Gastrocnemius medialis (tissue), 4 donors: Measurements from ENCODE around the gene MINK1. TPM values are rescaled to one million over a fixed set of nuclear protein-coding genes. Genes with fewer than 3 reads are reported as not detected.

Experiments used
- ATAC-seq, 2 donors: fragments of 150-250 bp; one replicate each; pipeline ENCODE4 v1.9.1; 2016
- DNase-seq, 2 donors: peaks; one replicate each; pipeline ENCODE4 v3.0.0-alpha.2; 2019
- H3K27ac ChIP-seq, 4 donors: fragments of 200-600 bp; sonication (generic); 1 replicate in 1 of 4; 2 replicates in 3 of 4; pipeline ENCODE4 v1.5.1; 2016 to 2018; ENCODE audit warnings: mild to moderate bottlenecking in 2 of 4, moderate library complexity in 1 of 4
- H3K27me3 ChIP-seq, 3 donors: fragments of 200-600 bp; sonication (generic) in 2 of 3; 1 replicate in 1 of 3; 2 replicates in 2 of 3; pipeline versions ENCODE4 v1.5.1 to v1.6.0; 2016 to 2019; ENCODE audit warnings: mild to moderate bottlenecking in 1 of 3, moderate library complexity in 1 of 3
- H3K36me3 ChIP-seq, 2 donors: fragments of 200-600 bp; sonication (generic) in 1 of 2; one replicate each; pipeline ENCODE4 v1.5.1; 2017 to 2018
- H3K4me1 ChIP-seq, 2 donors: fragments of 200-600 bp; sonication (generic) in 1 of 2; one replicate each; pipeline ENCODE4 v1.5.1; 2016 to 2017; ENCODE audit warnings: mild to moderate bottlenecking in 2 of 2
- H3K4me3 ChIP-seq, 4 donors: fragments of 200-600 bp; sonication (generic) in 3 of 4; 1 replicate in 1 of 4; 2 replicates in 3 of 4; pipeline ENCODE4 v1.5.1; 2016 to 2019; ENCODE audit warnings: mild to moderate bottlenecking in 2 of 4
- H3K9me3 ChIP-seq, 3 donors: fragments of 200-600 bp; sonication (generic) in 2 of 3; 1 replicate in 1 of 3; 2 replicates in 2 of 3; pipeline ENCODE4 v1.5.1; 2016 to 2019
- POLR2A ChIP-seq, 2 donors: fragments of 450-650 bp; IDR thresholded peaks; one replicate each; pipeline ENCODE4 v1.6.1; 2017; ENCODE audit warnings: antibody characterized with exemption in 2 of 2, mild to moderate bottlenecking in 2 of 2, moderate library complexity in 2 of 2
- in situ Hi-C, 4 donors: fragments of 200-750 bp; cut with MboI; loops; one replicate each; pipeline versions ENCODE4 v1.15.0 to v1.8.0; 2017; ENCODE audit warnings: low sequenced_read_pairs in 4 of 4
- intact Hi-C: fragments of 100-400 bp; cut with DNase I; formaldehyde crosslinking; loops from one replicate; pipeline ENCODE4 v1.15.1; 2023; ENCODE audit warnings: low total_unique reads
- total RNA-seq, 4 donors: library from RNA; depleted of rRNA; stranded (reverse); fragments of >200 nt; gene quantifications; one replicate each; pipeline versions ENCODE4 v1.1.0 to v1.2.3, GENCODE V29; 2016
- TF ChIP-seq, protein P1 (sequence below), 5 experiments: fragments of 450-650 bp in 3 of 5; fragments of 200-600 bp in 2 of 5; sonication (generic) in 2 of 5; IDR thresholded peaks in 4 of 5; conservative IDR thresholded peaks in 1 of 5; 1 replicate in 4 of 5; 2 replicates in 1 of 5; pipeline ENCODE4 v1.5.1; 2016 to 2019; ENCODE audit warnings: antibody characterized with exemption in 5 of 5, mild to moderate bottlenecking in 3 of 5, moderate library complexity in 3 of 5

Gene MINK1
- total RNA-seq, 4 donors from 2014 or later: 11.7 to 20.2 (median 15.3) TPM

DNA sequence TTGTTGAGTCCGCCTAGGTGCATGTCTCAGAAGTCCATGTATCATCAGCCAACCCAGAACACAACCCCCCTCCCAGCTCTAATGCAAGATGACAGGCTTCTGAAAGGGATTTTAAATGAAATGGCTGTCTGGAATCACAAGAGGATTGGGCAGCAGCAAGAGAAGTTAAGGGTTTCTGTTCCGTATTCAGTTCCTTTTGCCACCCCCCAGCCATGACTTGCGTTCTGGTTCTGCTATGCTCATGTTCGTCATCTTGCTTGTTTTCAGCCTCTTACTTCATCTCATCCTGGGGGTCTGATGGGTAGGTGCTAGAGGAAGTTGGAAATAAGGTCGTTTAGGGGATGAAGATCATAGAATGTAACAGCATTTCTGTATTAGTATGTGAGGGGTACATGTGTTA lies 12.0 kb downstream of the MINK1 start:
- DNase-seq: no peak
- no peaks in the 10 kb centered on the region for H3K36me3 ChIP-seq
- no peaks in the 10 kb centered on the region for H3K27me3 ChIP-seq
- no peak for ATAC-seq
- in situ Hi-C loops (no loop called here), intact Hi-C loops (no loop called here)
- H3K4me1 ChIP-seq: peaks cover 0 to 8% of the 10 kb centered on the region in 2 donors
- no peaks in the 10 kb centered on the region for H3K9me3 ChIP-seq
- no peak overlapping the region for H3K27ac ChIP-seq
- no peak overlapping the region for H3K4me3 ChIP-seq
- TF ChIP-seq, protein P1, sequence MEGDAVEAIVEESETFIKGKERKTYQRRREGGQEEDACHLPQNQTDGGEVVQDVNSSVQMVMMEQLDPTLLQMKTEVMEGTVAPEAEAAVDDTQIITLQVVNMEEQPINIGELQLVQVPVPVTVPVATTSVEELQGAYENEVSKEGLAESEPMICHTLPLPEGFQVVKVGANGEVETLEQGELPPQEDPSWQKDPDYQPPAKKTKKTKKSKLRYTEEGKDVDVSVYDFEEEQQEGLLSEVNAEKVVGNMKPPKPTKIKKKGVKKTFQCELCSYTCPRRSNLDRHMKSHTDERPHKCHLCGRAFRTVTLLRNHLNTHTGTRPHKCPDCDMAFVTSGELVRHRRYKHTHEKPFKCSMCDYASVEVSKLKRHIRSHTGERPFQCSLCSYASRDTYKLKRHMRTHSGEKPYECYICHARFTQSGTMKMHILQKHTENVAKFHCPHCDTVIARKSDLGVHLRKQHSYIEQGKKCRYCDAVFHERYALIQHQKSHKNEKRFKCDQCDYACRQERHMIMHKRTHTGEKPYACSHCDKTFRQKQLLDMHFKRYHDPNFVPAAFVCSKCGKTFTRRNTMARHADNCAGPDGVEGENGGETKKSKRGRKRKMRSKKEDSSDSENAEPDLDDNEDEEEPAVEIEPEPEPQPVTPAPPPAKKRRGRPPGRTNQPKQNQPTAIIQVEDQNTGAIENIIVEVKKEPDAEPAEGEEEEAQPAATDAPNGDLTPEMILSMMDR (IDR thresholded peaks at IDR 0.05 in 4 of 5, conservative IDR thresholded peaks at IDR 0.05 in 1 of 5): no peak
- TF ChIP-seq POLR2A (IDR thresholded peaks at IDR 0.05): no peak

- no peak for DNase-seq
- intact Hi-C loops (no loop called here), in situ Hi-C loops (no loop called here)
- Histone ChIP-seq H3K4me1 (peaks cover 0 to 9% of the 10 kb centered on the region in 2 donors), H3K9me3 (no peaks in the 10 kb centered on the region), H3K36me3 (no peaks in the 10 kb centered on the region), H3K4me3 (no peak overlapping the region), H3K27me3 (no peaks in the 10 kb centered on the region), H3K27ac (no peak overlapping the region)
- no peak for ATAC-seq
- TF ChIP-seq POLR2A (IDR thresholded peaks at IDR 0.05): no peak
- TF ChIP-seq, protein P1 (IDR thresholded peaks at IDR 0.05 in 4 of 5, conservative IDR thresholded peaks at IDR 0.05 in 1 of 5): no peak
These were observed 13.7 kb downstream of the MINK1 start for GRCh38 chr17:4846635-4847390.

DNA sequence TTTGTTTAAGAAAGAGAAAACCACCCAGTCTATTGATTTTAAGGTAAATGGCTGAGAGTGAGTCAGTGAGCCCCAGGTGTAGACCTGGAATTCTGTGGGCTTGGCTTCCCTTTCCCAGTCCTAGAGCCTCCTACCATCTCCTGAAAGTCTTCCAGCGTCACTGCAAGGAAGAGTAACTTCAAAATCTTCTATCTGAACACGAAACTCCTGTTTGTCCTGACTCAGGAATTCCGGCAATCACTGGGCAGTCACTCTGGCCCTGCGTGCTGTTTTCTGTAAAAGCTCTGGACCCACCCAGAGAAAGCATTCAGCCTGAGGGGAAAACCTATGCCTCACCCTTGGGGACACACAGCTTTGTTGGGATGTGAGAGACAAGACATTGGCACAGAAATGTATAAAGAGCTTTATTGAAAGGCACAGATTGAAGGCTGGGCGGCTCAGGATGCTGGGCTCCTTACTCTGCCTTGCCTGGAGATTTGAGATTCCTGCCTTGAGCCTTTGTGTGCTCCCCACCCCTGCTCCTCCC lies 15.9 kb downstream of the MINK1 start:
- Histone ChIP-seq H3K36me3 (no peaks in the 10 kb centered on the region), H3K27ac (peak overlapping the region in 3 of 4 donors; percentile 23 to 25 (median 25)), H3K4me3 (no peak overlapping the region), H3K27me3 (no peaks in the 10 kb centered on the region), H3K4me1 (peaks cover 0 to 9% of the 10 kb centered on the region in 2 donors), H3K9me3 (no peaks in the 10 kb centered on the region)
- TF ChIP-seq, protein P1 (IDR thresholded peaks at IDR 0.05 in 4 of 5, conservative IDR thresholded peaks at IDR 0.05 in 1 of 5): no peak
- DNase-seq (no peak), ATAC-seq (no peak)
- intact Hi-C loops (no loop called here), in situ Hi-C loops (no loop called here)

GRCh38 chr17:4850246-4850645 lies 17.1 kb downstream of the MINK1 start:
- H3K4me3 ChIP-seq: no peak overlapping the region
- H3K27ac ChIP-seq: no peak overlapping the region
- H3K36me3 ChIP-seq: no peaks in the 10 kb centered on the region
- no peaks in the 10 kb centered on the region for H3K27me3 ChIP-seq
- peaks cover 0 to 9% of the 10 kb centered on the region in 2 donors for H3K4me1 ChIP-seq
- intact Hi-C loops (no loop called here), in situ Hi-C loops (no loop called here)
- ATAC-seq (no peak), DNase-seq (no peak)
- no peak for TF ChIP-seq POLR2A (IDR thresholded peaks at IDR 0.05)
- TF ChIP-seq, protein P1 (IDR thresholded peaks at IDR 0.05 in 4 of 5, conservative IDR thresholded peaks at IDR 0.05 in 1 of 5): no peak
- H3K9me3 ChIP-seq: no peaks in the 10 kb centered on the region
